HFF-Myc (cell line): ENCODE results near the gene C6orf136.

Experiments used
- DNase-seq: peaks from one replicate; pipeline ENCODE4 v3.0.0-alpha.2; 2011; ENCODE audit warnings: low read depth; ENCODE audit errors: extremely low read depth
- H3K4me3 ChIP-seq: replicated peaks from 2 replicates; pipeline ENCODE4 v1.5.1; 2011; ENCODE audit warnings: low read depth, mild to moderate bottlenecking, control low read depth, low read length
- CTCF ChIP-seq: IDR thresholded peaks from 2 replicates; pipeline ENCODE4 v1.5.1; 2012; ENCODE audit warnings: mild to moderate bottlenecking, low read depth, low read length, control low read depth; ENCODE audit errors: missing control alignments

Gene C6orf136

DNA sequence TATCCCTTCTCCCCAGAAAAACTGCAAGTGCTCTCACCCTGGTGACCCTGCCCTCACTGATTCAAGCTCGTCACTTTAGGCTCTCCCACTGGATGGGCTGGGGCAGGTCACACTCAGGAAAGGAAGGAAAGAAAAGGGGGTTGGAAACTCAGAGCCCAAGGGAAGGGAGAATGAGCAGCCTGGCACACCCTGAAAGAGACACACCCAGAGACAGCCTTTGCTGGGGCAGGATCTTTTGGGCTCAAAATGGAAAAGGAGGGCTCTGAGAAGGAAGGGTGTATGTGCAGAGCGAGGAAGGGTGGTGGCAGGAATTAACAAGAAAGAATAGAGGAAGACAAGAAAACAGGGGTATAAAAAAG lies 37.0 kb downstream of the C6orf136 start:
- DNase-seq: no peak
- H3K4me3 ChIP-seq: peak overlapping the region; percentile 79
- no peak for TF ChIP-seq CTCF

DNA sequence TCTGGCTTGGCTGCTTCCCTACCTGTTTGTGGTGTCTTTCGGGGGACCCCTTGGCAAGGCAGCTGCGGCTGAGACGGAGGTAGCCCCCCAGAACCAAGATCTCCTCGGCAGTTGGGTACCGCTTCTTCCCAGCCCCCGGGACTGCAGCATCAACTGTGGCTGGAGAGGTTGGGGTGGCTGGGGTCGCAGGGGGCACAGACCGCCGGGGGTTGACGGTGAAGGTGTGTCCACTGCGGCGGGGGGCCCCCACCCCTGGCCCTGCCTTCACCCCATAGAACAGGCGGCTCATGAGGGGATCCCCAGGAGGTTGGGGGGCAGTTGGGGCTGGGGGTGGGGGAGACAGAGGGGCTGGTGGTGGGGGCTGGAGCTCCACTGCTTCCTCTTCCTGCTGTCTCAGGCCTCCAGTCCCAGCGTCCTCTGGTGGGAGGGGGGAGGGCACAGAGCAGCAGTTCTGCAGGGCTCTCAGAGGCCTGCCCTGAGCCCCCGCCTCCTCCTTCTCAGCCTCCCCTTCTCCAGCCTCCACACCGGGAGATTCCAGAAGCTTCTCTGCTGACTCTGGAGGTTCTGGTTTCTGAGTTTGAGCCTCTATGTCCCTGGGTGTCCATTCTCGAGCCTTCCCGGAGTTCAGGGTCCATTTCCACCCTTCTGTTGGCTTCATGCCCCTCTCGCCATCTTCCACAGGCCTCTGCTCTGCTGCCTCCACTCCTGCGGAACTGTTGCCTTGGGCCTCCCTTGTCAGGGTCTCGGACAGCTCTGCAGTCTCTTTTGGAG lies 37.6 kb downstream of the C6orf136 start:
- peak overlapping the region; percentile 79 for H3K4me3 ChIP-seq
- no peak for TF ChIP-seq CTCF
- no peak for DNase-seq

GRCh38 chr6:30685157-30686008 lies 38.5 kb downstream of the C6orf136 start:
- H3K4me3 ChIP-seq: peak overlapping the region; percentile 79
- DNase-seq: no peak
- peak; percentile 27 for TF ChIP-seq CTCF

- TF ChIP-seq CTCF: no peak
- DNase-seq: no peak
Observed at GRCh38 chr6:30686009-30686907, 39.3 kb downstream of the C6orf136 start, which contains the start of gene PPP1R18. PPP1R18 (minus strand) TSS chr6:30686645; CDS start chr6:30686018, 627 bp downstream.

GRCh38 chr6:30686908-30687658 lies 40.1 kb downstream of the C6orf136 start:
- no peak for TF ChIP-seq CTCF
- DNase-seq: peak; percentile 81
- peak overlapping the region; percentile 79 for H3K4me3 ChIP-seq

More at GRCh38 chr6:30686009-30686907, 39.3 kb downstream of the C6orf136 start, which contains the start of gene PPP1R18:
- H3K4me3 ChIP-seq: peak within 1 kb of the TSS; percentile 79
